ENCODE measurements around the gene CEACAM1.
A peak's percentile ranks its signal among the peaks of the same experiment; 100 is the strongest.
"Not testable (repeated sequence)": the region's sequence is repeated elsewhere in the genome, so short reads cannot be mapped to it uniquely, and the experiment has no call there.

CEACAM1 gene

DNA sequence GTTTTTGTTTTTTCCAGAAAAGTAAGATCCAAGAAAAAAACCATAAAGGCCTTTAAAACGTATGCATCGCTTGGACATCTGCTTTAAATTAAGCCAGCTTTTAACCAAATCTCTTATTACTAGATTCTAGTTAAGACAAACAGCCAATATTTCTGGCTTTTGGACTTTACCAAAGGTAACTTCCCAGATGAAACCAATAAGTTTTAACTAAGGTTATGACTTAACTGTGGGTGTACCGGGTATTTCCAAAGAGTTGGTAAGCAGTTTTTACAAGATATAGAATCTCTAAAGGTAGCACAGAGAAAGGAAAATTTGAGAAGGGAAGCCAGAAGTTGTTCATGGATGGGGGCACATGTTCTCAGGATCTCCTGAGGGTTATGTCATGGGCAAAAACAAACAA is 34.0 kb downstream of the CEACAM1 start:
- no peak overlapping the region for H3K27ac ChIP-seq (ENCODE audit: low read depth, low read length, severe bottlenecking)
- WGBS, 2 experiments (ENCODE audit: insufficient coverage in 2 of 2) = 100% methylated on average over 1 of the region's 3 CpGs; no CpG with 5 or more reads in 1 of the 2 experiments
- H3K4me1 ChIP-seq (ENCODE audit: control insufficient read depth, insufficient read depth, low read length, poor library complexity, severe bottlenecking) = peaks cover 14% of the 10 kb centered on the region
- H3K36me3 ChIP-seq (ENCODE audit: control insufficient read depth, insufficient read depth, low read length) = no peaks in the 10 kb centered on the region
- no peaks in the 10 kb centered on the region for H3K9me3 ChIP-seq (ENCODE audit: control insufficient read depth, low read length)
- no peak overlapping the region for H3K4me3 ChIP-seq (ENCODE audit: extremely low read depth, insufficient read depth, low read length, poor library complexity, severe bottlenecking)

DNA sequence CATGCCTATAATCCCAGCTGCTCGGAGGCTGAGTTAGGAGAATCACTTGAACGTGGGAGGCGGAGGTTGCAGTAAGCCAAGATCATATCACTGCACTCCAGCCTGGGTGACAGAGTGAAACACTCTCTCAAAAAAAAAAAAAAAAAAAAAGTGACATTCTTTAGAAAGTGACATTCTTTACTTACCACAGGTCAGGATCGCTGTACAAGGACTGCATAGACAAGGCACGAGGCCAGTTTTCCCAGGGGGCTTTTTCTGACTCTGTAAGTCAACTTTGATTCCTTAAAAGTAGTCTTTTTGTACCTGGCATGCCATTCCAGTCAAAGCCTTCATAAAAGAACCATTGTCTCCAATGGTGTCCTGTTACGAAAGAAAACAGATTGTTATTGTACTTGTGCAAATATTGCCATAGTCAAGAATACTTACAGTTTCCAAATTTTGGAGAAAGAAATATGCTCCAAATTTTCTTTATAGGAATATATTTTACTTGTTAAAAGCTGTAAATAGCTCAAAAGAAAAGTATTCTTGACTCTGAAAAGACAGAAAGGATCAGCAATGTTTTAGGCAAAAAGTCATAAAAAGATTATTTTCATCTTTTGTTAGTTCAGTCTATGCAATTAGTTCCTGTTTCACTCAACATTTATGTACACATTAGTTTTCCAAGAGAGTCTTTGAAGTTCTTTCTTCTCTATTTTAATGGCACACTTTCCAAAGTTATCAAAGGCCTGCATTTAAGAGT is 39.3 kb downstream of the CEACAM1 start:
- Histone ChIP-seq H3K36me3 (ENCODE audit: control insufficient read depth, insufficient read depth, low read length) (no peaks in the 10 kb centered on the region), H3K4me1 (ENCODE audit: control insufficient read depth, insufficient read depth, low read length, poor library complexity, severe bottlenecking) (peaks cover 9% of the 10 kb centered on the region), H3K27ac (ENCODE audit: low read depth, low read length, severe bottlenecking) (peak overlapping the region; percentile 23), H3K4me3 (ENCODE audit: extremely low read depth, insufficient read depth, low read length, poor library complexity, severe bottlenecking) (no peak overlapping the region), H3K9me3 (ENCODE audit: control insufficient read depth, low read length) (no peaks in the 10 kb centered on the region)
- WGBS, 2 experiments (ENCODE audit: insufficient coverage in 2 of 2) = 88 to 93% methylated on average over 2 to 3 of the region's 6 CpGs

DNA sequence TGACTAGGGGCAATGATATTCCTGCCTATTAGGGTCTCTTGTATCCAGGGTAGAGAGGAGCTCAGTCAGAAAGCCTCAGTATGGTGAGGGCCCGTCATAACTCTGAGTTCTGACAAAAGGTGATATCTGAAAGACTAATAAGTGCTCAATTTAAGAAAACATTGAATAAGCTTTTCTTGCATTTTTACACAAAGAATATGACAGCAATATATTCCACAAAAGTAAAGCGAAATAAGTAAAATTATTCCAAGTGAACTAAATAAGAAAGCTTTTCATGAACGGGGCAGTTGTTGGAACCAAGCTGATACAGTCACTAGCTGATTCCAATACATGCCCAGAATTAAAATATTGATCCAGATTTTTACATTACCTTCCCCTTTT is 40.5 kb downstream of the CEACAM1 start:
- WGBS, 2 experiments (ENCODE audit: insufficient coverage in 2 of 2) = 94% methylated on average over 2 of the region's 3 CpGs; no CpG with 5 or more reads in 1 of the 2 experiments
- H3K9me3 ChIP-seq (ENCODE audit: control insufficient read depth, low read length) = no peaks in the 10 kb centered on the region
- no peaks in the 10 kb centered on the region for H3K36me3 ChIP-seq (ENCODE audit: control insufficient read depth, insufficient read depth, low read length)
- H3K4me3 ChIP-seq (ENCODE audit: extremely low read depth, insufficient read depth, low read length, poor library complexity, severe bottlenecking) = no peak overlapping the region
- no peak overlapping the region for H3K27ac ChIP-seq (ENCODE audit: low read depth, low read length, severe bottlenecking)
- H3K4me1 ChIP-seq (ENCODE audit: control insufficient read depth, insufficient read depth, low read length, poor library complexity, severe bottlenecking) = peaks cover 9% of the 10 kb centered on the region

DNA sequence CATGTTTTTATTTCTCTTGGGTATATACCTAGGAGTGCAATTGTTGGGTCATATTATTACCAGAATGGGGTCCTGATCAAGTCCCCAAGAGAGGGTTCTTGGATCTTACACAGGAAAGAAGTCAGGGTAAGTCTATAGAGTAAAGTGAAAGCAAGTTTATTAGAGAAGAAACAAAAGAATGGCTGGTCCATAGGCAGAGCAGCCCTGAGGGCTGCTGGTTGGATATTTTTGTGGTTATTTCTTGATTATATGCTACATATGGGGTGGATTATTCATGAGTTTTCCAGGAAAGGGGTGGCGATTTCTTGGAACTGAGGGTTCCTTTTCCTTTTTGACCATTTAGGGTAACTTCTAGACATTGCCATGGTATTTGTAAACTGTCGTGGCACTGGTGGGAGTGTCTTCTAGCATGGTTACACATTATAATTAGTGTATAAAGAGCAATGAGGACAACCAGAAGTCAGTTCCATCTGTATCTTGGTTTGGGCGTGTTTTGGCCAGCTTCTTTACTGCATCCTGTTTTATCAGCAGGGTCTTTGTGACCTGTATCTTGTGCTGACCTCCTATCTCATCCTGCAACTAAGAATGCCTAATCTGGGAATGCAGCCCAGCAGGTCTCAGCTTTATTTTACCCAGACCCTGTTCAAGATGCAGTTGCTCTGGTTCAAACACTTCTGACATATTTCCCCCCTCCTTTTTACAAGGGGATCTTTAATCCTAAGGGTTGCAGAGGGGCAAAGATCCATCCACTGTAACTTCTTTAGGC is 41.1 kb downstream of the CEACAM1 start:
- Histone ChIP-seq H3K36me3 (ENCODE audit: control insufficient read depth, insufficient read depth, low read length) (no peaks in the 10 kb centered on the region), H3K4me3 (ENCODE audit: extremely low read depth, insufficient read depth, low read length, poor library complexity, severe bottlenecking) (no peak overlapping the region), H3K9me3 (ENCODE audit: control insufficient read depth, low read length) (no peaks in the 10 kb centered on the region), H3K4me1 (ENCODE audit: control insufficient read depth, insufficient read depth, low read length, poor library complexity, severe bottlenecking) (peaks cover 9% of the 10 kb centered on the region), H3K27ac (ENCODE audit: low read depth, low read length, severe bottlenecking) (no peak overlapping the region)
- WGBS, 2 experiments (ENCODE audit: insufficient coverage in 2 of 2) = 83 to 100% methylated on average over 1 to 2 of the region's 3 CpGs

DNA sequence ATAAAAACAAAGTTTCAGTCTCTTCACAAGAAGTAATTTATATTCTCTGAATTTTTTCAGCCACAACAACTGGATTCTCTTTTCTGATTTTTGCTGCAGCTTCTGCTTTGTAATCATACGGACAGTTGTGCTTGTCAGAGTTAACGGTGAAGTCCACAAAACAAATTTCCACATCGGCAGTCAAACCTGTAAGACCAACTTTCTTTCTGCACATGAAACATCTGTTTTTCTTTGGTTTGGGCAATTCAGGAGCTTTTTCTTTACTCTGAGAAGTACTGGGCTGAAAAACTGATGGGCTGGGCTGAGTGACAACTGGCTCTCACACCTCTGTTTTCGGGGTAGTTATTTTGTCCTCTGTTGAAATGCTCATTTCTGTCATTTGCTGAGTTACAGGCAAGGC is 43.2 kb downstream of the CEACAM1 start:
- H3K36me3 ChIP-seq (ENCODE audit: control insufficient read depth, insufficient read depth, low read length); H3K27ac ChIP-seq (ENCODE audit: low read depth, low read length, severe bottlenecking); H3K4me3 ChIP-seq (ENCODE audit: extremely low read depth, insufficient read depth, low read length, poor library complexity, severe bottlenecking); H3K9me3 ChIP-seq (ENCODE audit: control insufficient read depth, low read length): not testable (repeated sequence)
- 98 to 100% methylated on average over 2 to 4 of the region's 4 CpGs for WGBS, 2 experiments (ENCODE audit: insufficient coverage in 2 of 2)
- H3K4me1 ChIP-seq (ENCODE audit: control insufficient read depth, insufficient read depth, low read length, poor library complexity, severe bottlenecking) = peaks cover 21% of the 10 kb centered on the region

DNA sequence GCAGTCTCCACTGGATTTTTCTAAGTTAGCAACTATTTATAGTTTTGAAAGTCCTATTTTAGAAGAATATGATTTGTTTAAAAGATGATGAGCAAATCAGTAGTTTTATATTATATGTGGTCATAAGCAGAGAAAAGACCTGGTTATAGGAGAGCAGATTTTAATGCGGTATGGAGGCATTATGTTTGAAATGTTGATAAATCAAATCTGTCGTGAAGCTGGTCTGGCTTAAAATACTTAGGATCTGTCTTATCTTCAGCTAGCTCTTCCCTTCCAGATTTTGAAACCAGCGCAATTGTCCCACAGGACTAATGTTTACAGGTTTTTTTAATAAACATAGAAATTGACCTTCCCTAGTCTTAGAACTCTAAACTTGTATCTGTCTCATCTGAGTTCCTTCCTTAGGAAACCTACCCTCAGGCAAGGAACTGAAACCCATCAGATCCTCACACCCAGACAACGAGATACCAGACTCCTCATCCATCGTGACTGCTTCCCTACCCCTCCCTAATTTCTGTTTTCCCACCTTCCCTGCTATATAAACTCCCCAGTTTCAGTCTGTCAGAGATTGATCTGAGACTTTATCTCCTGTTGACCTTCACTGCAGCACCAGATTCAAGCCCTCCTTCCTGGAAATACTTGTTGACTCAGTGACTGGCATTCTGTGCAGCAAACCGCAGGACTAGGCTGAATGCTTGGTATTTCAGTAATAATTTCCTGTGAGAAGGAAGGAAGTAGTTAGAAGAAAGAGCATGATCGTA is 47.8 kb downstream of the CEACAM1 start:
- no peaks in the 10 kb centered on the region for H3K36me3 ChIP-seq (ENCODE audit: control insufficient read depth, insufficient read depth, low read length)
- H3K4me1 ChIP-seq (ENCODE audit: control insufficient read depth, insufficient read depth, low read length, poor library complexity, severe bottlenecking) = peaks cover 18% of the 10 kb centered on the region
- H3K4me3 ChIP-seq (ENCODE audit: extremely low read depth, insufficient read depth, low read length, poor library complexity, severe bottlenecking) = no peak overlapping the region
- peak overlapping the region; percentile 47 for H3K27ac ChIP-seq (ENCODE audit: low read depth, low read length, severe bottlenecking)
- WGBS, 2 experiments (ENCODE audit: insufficient coverage in 2 of 2) = 60 to 69% methylated on average over 3 to 4 of the region's 7 CpGs
- no peaks in the 10 kb centered on the region for H3K9me3 ChIP-seq (ENCODE audit: control insufficient read depth, low read length)

DNA sequence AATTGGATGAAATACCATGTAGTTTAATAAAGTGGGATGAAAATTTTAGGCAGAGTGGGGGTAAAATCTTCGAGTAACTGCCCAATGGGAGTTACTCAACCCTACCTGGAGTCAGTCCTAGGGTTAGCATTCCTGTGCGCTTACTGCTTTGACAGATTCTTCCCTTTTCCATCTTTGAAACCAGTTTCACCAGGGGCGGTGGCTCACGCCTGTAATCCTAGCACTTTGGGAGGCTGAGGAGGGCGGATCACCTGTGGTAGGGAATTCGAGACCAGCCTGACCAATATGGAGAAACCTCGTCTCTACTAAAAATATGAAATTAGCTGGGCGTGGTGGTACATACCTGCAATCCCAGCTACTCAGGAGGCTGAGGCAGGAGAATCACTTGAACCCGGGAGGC is 48.5 kb downstream of the CEACAM1 start:
- no peak overlapping the region for H3K27ac ChIP-seq (ENCODE audit: low read depth, low read length, severe bottlenecking)
- H3K36me3 ChIP-seq (ENCODE audit: control insufficient read depth, insufficient read depth, low read length) = no peaks in the 10 kb centered on the region
- 93 to 96% methylated on average over 7 of the region's 9 CpGs for WGBS, 2 experiments (ENCODE audit: insufficient coverage in 2 of 2)
- no peak overlapping the region for H3K4me3 ChIP-seq (ENCODE audit: extremely low read depth, insufficient read depth, low read length, poor library complexity, severe bottlenecking)
- peaks cover 18% of the 10 kb centered on the region for H3K4me1 ChIP-seq (ENCODE audit: control insufficient read depth, insufficient read depth, low read length, poor library complexity, severe bottlenecking)
- no peaks in the 10 kb centered on the region for H3K9me3 ChIP-seq (ENCODE audit: control insufficient read depth, low read length)

DNA sequence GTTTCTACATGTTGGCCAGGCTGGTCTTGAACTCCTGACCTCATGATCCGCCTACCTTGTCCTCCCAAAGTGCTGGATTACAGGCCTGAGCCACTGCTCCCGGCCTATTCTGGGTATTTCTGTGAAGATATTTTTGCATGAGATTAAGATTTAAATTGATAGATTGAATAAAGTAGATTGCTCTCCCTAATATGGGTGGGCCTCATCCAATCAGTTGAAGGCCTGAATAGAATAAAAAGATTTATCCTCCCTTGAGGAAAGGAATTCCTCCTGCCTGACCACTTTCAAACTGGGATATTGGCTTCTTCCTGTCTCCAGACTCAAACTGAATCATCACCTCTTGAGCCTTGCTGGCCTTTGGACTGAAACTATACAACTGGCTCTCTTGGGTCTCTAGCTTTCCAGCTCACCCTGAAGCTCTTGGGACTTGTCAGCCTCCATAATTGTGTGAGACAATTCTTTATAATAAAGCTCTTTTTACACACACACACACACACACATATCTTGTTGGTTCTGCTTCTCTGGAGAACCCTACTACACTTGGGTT is 49.4 kb downstream of the CEACAM1 start:
- 94 to 100% methylated on average over 1 to 2 of the region's 2 CpGs for WGBS, 2 experiments (ENCODE audit: insufficient coverage in 2 of 2)
- Histone ChIP-seq H3K27ac (ENCODE audit: low read depth, low read length, severe bottlenecking) (no peak overlapping the region), H3K4me1 (ENCODE audit: control insufficient read depth, insufficient read depth, low read length, poor library complexity, severe bottlenecking) (peaks cover 18% of the 10 kb centered on the region), H3K36me3 (ENCODE audit: control insufficient read depth, insufficient read depth, low read length) (no peaks in the 10 kb centered on the region), H3K9me3 (ENCODE audit: control insufficient read depth, low read length) (no peaks in the 10 kb centered on the region), H3K4me3 (ENCODE audit: extremely low read depth, insufficient read depth, low read length, poor library complexity, severe bottlenecking) (no peak overlapping the region)

DNA sequence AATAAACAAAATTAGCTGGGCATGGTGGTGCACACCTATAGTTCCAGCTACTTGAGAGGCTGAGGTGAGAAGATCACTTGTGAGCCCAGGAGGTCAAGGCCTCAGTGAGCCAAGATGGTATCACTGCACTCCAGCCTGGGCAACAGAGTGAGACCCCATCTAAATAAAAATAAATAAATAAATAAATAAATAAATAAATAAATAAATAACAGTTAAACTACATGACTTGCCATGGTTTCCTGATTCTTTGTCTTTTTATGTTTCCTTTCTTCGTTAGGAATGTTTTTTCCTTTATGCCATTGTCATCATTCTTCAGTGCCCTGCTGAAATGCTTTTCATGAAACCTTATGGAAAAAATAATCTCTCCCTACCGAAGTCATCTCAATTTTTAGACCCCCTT is 50.3 kb downstream of the CEACAM1 start:
- Histone ChIP-seq H3K36me3 (ENCODE audit: control insufficient read depth, insufficient read depth, low read length) (no peaks in the 10 kb centered on the region), H3K4me3 (ENCODE audit: extremely low read depth, insufficient read depth, low read length, poor library complexity, severe bottlenecking) (no peak overlapping the region), H3K4me1 (ENCODE audit: control insufficient read depth, insufficient read depth, low read length, poor library complexity, severe bottlenecking) (peaks cover 21% of the 10 kb centered on the region), H3K27ac (ENCODE audit: low read depth, low read length, severe bottlenecking) (no peak overlapping the region), H3K9me3 (ENCODE audit: control insufficient read depth, low read length) (no peaks in the 10 kb centered on the region)
- WGBS, 2 experiments (ENCODE audit: insufficient coverage in 2 of 2) = no CpG with 5 or more reads among the region's 2 CpGs

DNA sequence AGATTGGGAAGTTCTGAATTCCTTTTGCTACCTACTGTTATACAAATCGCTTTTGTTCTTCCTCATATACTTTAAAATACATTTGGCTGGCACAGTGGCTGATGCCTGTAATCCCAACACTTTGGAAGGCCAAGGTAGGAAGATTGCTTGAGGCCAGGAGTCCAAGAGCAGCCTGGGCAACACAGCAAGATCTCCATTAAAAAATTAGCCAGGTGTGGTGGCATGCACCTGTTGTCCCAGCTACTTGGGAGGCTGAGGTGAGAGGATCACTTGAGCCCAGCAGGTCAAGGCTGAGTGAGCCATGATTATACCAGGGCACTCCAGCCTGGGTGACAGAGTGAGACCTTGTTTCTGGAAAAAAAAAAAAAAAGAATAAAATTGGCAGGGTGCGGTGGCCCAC is 51.2 kb downstream of the CEACAM1 start:
- Histone ChIP-seq H3K4me3 (ENCODE audit: extremely low read depth, insufficient read depth, low read length, poor library complexity, severe bottlenecking) (no peak overlapping the region), H3K36me3 (ENCODE audit: control insufficient read depth, insufficient read depth, low read length) (no peaks in the 10 kb centered on the region), H3K9me3 (ENCODE audit: control insufficient read depth, low read length) (no peaks in the 10 kb centered on the region), H3K27ac (ENCODE audit: low read depth, low read length, severe bottlenecking) (no peak overlapping the region), H3K4me1 (ENCODE audit: control insufficient read depth, insufficient read depth, low read length, poor library complexity, severe bottlenecking) (peaks cover 21% of the 10 kb centered on the region)
- no CpG with 5 or more reads among the region's 2 CpGs for WGBS, 2 experiments (ENCODE audit: insufficient coverage in 2 of 2)

Data from mesodermal cell (in vitro differentiated cells).